Liver (tissue), 3 donors: ENCODE measurements around the gene IFT25.

ENCODE experiments used
- CTCF ChIP-seq: fragments of 150-350 bp; IDR thresholded peaks from 2 replicates; pipeline ENCODE4 v1.5.1; 2017; ENCODE audit warnings: improper control_type of control experiment, low read depth, low read length; ENCODE audit not compliant: missing input control
- EGR1 ChIP-seq, 2 donors: IDR thresholded peaks; 2 replicates each; pipeline ENCODE4 v1.6.1; 2016 to 2018; ENCODE audit warnings: antibody characterized with exemption in 2 of 2, low read depth in 2 of 2
- GABPA ChIP-seq, 2 donors: IDR thresholded peaks in 1 of 2; conservative IDR thresholded peaks in 1 of 2; 2 replicates each; pipeline ENCODE4 v1.6.1; 2016; ENCODE audit warnings: antibody characterized with exemption in 2 of 2, mild to moderate bottlenecking in 1 of 2, moderate library complexity in 1 of 2
- NR2F2 ChIP-seq: IDR thresholded peaks from 2 replicates; pipeline ENCODE4 v1.6.1; 2016; ENCODE audit warnings: antibody characterized with exemption
- RAD21 ChIP-seq, 2 donors: IDR thresholded peaks; 2 replicates each; pipeline ENCODE4 v1.6.1; 2016; ENCODE audit warnings: antibody characterized with exemption in 2 of 2, mild to moderate bottlenecking in 2 of 2
- REST ChIP-seq: IDR thresholded peaks from 2 replicates; pipeline ENCODE4 v1.6.1; 2016; ENCODE audit warnings: antibody characterized with exemption, mild to moderate bottlenecking
- RXRA ChIP-seq, 2 donors: IDR thresholded peaks; 2 replicates each; pipeline ENCODE4 v1.6.1; 2017 to 2018; ENCODE audit warnings: antibody characterized with exemption in 2 of 2, mild to moderate bottlenecking in 1 of 2
- SP1 ChIP-seq: IDR thresholded peaks from 2 replicates; pipeline ENCODE4 v1.6.1; 2018; ENCODE audit warnings: antibody characterized with exemption, mild to moderate bottlenecking
- TAF1 ChIP-seq: conservative IDR thresholded peaks from 2 replicates; pipeline ENCODE4 v1.6.1; 2016; ENCODE audit warnings: antibody characterized with exemption, mild to moderate bottlenecking
- donor health status: healthy.
- donor health status: healthy.

- TF ChIP-seq CTCF (no peak), RXRA (IDR thresholded peaks at IDR 0.05) (no peak), TAF1 (no peak), REST (no peak), RAD21 (IDR thresholded peaks at IDR 0.05) (no peak), SP1 (no peak), NR2F2 (no peak), EGR1 (IDR thresholded peaks at IDR 0.05; ENCODE audit: low read depth in 2 of 2) (no peak), GABPA (IDR thresholded peaks at IDR 0.05 in 1 of 2, conservative IDR thresholded peaks at IDR 0.05 in 1 of 2) (no peak)
Observed at GRCh38 chr1:53892911-53893310, 52.6 kb downstream of the IFT25 start.
